ENCODE measurements around the gene USP9X. TPM values are rescaled to one million over a fixed set of nuclear protein-coding genes. Genes with fewer than 3 reads are reported as not detected.
"Not testable (repeated sequence)": the region's sequence is repeated elsewhere in the genome, so short reads cannot be mapped to it uniquely, and the experiment has no call there.

The USP9X gene
- total RNA-seq, 1 donor from 2014 or later = 51.7 TPM

DNA sequence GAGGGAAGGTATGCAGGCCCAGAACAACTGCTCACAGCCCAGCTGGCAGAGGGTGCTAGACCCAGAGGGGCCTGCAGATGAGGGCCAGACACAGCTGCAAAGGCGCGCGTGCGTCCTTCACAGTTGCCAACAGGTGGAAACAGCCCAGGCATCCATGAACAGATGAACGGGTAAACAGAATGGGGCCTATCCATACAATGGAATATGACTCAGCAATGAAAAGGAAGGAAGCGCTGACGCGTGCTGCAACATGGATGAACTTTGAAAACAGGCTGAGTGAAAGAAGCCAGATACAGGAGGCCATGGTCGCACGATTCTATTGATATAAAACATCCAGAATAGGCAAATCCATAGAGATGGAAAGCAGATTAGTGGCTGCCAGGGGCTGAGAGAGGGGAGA, 165.6 kb downstream of the USP9X start:
- intact Hi-C loops (cut with micrococcal nuclease) = no loop called here
- DNase-seq = no peak
- ATAC-seq = no peak

DNA sequence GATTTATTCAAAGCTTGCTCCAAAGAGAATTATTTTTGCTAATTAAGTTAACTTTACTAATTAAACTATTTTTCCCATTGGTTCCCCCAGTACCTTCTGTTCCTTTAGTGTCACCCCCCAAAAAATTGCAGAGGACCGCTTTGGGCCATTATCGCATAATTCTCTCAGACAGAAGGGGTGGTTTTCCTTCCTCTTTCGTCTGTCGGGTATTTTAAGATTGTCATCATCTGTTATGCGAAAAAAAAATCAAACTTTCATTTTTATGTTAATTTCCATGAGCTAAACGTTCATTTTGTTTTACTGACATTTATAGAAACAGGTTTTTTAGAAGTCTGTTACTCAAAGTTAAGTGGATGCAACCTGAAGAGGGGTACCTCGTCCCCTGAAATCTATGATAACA, 172.6 kb downstream of the USP9X start:
- DNase-seq (no peak), ATAC-seq (no peak)
- intact Hi-C loops (cut with micrococcal nuclease) = no loop called here

DNA sequence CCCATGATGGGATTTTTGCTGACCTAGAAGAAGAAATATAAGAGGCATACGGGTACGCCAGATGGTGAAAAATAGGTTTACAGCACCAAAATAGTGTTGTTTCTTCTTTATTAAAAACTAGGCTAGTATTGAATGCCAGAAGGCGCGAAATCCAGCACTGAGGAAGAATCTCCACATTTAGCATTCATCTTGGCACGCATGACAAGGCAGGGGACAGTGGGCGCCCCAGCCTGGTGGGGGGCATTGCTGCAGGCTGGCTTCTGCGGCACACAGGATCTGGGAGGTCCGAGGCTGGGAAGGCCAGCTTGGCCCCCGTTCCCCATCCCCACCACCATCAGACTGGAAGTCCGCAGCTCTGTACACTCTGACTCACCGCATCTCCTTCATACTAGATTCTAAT, 173.0 kb downstream of the USP9X start:
- intact Hi-C loops (cut with micrococcal nuclease) = no loop called here
- no peak for ATAC-seq
- no peak for DNase-seq

DNA sequence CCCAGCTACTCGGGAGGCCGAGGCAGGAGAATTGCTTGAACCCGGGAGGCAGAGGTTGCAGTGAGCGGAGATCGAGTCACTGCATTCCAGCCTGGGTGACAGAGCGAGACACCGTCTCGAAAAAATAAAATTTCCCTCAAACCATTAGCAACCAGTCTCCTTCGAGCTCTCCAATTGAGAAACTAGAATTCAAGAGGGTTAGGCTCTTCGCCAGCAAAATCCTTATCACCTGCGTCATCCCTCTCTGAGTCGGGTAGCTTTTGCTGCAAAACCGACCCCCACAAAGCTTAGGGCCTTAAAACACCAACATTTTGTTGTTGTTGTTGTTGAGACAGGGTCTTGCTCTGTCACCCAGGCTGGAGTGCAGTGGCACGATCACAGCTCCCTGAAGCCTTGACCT, 173.6 kb downstream of the USP9X start:
- intact Hi-C loops (cut with micrococcal nuclease) = no loop called here

DNA sequence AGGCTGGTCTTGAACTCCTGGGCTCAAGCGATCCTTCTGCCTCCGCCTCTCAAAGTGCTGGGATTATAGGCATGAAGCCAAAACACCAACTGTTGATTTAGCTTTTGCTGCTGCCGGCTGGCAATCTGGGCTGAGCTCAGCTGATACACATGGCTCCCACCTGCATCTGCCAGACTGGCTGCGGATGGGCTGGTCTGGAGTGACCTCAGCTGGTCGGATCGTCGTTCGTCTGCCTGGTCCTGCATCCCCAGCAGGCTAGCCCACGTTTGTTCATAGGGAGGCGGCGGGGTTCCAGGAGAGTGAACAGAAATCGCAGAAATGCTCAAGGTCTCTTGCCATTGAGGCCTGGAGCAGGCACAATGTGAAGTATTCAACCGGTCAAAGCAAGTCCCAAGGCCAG, 174.3 kb downstream of the USP9X start:
- ATAC-seq = no peak
- DNase-seq = no peak
- intact Hi-C loops (cut with micrococcal nuclease) = no loop called here

More for the DNA sequence above, 173.6 kb downstream of the USP9X start:
- no peak for ATAC-seq
- DNase-seq = no peak

DNA sequence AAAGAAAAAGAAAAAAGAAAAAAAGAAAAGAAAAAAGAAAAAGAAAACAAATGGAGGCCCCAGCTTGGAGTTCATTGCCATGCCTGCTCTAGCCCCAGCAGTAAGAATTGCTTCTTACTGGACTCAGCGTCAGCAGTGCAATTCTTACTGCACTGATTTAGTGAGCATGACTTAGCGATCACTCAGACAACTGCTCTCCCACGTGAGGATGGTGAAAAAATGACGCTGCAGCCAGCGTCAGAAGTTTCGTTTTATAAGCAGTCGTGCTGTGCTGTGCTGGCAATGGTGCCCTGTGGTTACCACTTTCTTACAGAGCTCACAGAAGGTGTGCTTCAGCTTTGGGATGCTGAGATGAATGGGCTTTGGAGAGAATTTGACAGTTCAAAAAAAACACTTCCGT, 180.4 kb downstream of the USP9X start:
- no peak for DNase-seq
- intact Hi-C loops (cut with micrococcal nuclease) = no loop called here
- ATAC-seq = no peak

DNA sequence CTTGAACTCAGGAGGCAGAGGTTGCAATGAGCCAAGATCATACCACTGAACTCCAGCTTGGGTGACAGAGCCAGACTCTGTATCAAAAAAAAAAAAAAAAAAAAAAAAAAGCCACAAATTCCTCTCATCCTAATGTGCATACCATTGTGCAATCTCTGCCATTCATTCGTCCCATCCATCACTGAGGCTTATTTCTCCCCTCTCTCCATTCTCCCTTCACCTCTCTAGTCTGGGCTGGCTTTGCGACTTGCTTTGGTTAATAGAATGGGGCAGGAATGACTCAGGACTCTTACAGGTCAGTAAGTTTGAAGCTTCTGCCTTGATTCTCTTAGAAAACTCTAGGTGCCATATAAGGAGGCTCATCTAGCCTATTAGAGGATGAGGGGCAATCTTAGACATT, 188.4 kb downstream of the USP9X start:
- DNase-seq (no peak), ATAC-seq (no peak)
- intact Hi-C loops (cut with micrococcal nuclease) = no loop called here

DNA sequence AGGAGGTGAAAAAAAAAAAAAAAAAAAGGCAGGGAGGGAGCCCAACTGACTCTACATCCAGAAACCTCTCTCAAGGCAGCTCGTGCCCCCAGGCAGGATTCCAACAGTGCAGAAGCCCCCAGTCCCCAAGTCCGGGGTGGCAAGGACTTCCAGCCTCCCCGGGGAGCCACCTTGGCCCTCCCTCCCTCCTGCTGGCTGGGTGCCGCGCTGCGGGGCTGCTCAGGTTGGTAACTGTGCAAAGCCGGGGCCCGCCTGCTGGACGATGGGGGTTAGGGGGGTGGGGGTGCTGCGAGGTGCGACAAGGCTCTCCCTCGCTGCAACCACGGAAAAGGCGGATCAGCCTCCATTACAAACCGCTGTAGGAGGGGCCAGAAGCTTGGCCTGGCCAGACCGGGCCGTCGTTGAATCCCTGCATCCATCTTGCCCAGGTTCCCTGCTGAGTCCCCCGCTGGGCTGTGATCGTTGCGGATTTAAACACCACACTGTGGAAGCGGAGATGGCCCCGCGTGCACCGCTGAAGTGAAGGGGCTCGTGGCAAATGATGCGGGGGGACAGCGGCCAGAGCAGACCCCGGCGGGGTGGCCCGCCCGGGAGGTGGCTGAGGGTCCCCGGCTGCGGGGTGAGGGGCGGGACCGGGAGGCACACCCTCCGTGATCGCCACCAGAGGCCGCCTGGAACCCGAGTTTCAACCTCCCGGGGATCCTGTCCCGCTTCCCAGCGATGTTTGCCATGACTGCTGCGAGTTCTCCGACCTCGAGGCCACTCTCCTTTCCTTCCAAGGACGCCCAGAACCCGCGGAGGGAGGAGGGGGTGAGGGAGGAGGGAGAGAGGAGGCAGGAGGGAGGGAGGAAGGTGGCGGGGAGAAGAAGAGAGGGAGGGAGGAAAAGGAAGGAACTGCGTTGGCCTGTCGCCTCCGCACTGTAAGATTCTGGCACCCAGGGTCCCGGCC, 190.7 kb downstream of the USP9X start:
- peak; percentile 96 for ATAC-seq
- intact Hi-C loops (cut with micrococcal nuclease) = no loop called here

DNA sequence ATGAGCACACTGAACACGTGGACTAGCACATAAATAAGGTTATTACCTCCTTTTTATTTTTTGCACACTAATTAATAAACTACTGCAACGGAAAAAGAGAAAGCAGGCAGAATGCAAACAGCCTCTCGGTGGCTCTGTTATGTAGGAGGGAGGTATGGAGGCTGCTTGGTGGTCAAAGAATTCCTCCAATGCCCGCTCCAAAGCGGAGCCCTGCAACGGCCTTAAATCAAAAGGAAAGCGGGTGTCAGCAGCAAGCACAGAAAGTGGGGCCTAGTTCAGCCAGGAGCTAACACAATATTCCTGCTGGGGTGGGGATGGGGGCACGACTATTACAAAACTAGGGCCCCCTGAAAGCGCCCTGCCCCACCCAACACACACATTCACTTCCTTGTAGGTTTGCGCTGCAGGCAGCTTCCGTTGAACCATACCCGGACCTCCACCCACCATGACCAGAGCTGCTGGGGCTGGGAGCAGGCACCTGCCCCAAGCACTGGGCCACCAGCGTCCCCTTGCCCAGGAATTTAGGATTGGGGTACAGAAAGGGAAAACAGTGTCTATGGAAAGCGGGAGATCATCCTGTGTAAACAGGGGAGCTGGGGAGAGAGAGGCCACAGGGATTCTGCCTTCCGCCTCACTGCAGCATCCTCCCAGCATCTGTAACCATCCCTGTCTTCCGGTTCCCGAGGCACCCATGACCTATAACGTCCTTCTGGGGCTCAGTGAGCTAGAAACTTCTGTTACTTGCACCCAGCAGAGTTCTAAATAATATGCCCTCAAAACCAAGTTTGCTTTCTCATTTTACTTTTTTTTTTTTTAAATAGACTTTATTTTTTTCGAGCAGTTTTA, 191.6 kb downstream of the USP9X start:
- DNase-seq = no peak
- peak; percentile 21 for ATAC-seq
- intact Hi-C loops (cut with micrococcal nuclease) = no loop called here

More for the DNA sequence above, 190.7 kb downstream of the USP9X start:
- DNase-seq = peak; percentile 75

DNA sequence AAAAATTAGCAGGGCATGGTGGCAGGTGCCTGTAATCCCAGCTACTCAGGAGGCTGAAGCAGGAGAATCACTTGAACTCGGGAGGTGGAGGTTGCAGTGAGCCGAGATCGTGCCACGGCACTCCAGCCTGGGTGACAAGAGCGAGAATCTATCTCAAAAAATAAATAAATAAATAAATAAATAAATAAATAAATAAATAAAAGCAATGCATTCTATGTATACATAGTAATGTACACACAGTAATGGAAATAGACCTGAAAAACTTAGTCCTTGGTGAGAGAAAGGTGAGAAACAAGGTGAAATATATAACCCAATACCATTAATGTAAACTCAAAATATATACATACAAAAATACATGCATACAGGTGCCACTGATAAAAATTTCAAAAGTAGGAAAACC, 197.1 kb downstream of the USP9X start:
- DNase-seq; ATAC-seq; intact Hi-C loops (cut with micrococcal nuclease): not testable (repeated sequence)

DNA sequence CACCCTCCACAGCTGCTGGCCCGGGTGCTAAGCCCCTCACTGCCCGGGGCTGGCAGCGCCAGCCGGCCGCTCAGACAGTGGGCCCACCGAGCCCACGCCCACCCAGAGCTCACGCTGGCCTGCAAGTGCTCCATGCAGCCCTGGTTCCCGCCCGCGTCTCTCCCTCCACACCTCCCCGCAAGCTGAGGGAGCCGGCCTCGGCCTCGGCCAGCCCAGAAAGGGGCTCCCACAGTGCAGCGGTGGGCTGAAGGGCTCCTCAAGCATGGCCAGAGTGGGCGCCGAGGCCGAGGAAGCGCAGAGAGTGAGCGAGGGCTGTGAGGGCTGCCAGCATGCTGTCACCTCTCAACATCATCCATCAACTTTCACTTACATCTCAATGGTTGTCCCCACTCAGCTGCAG, 200.7 kb downstream of the USP9X start:
- ATAC-seq; intact Hi-C loops (cut with micrococcal nuclease); DNase-seq: not testable (repeated sequence)

Other genes with a start within 250 kb of the USP9X start
- gene DDX3X, start 248.7 kb downstream of the USP9X start, total RNA-seq = 140 TPM